SU-DHL-6 (cell line): ENCODE results near the gene CAMP.

Source experiments
- EZH2phosphoT487 ChIP-seq: fragments of 200-600 bp; sonication (generic), shearing (Covaris generic); conservative IDR thresholded peaks from 2 replicates; pipeline ENCODE4 v1.6.1; 2018; ENCODE audit warnings: mild to moderate bottlenecking, antibody characterized with exemption, low read length, moderate library complexity, mixed read lengths
- TF ChIP-seq, protein P1 (sequence below): fragments of 200-600 bp; sonication (generic); IDR thresholded peaks from one replicate; pipeline ENCODE4 v1.5.1; 2017; ENCODE audit warnings: antibody characterized with exemption, mild to moderate bottlenecking, low read length, moderate library complexity; ENCODE audit not compliant: insufficient read depth, poor library complexity, severe bottlenecking

DNA sequence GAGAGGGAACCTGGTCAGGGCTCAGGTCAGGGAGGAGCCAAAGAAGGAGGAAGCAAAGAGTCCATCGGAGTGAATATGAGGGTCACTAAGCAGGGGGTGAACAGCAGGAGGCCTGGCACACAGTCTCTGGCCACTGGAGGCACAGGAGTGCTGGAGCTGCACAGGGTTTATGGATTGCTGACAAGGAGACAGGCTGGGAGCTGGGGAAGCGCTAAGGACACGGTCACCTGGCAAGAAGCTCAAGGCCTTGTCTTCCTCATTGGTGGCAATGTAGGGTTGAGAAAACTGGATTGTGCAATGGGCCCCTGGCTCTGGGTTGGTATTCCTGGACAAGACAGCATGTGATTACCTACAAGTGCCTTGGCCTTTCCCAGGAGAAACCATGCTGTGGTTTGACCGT lies 5.8 kb upstream of the CAMP start:
- TF ChIP-seq, protein P1, sequence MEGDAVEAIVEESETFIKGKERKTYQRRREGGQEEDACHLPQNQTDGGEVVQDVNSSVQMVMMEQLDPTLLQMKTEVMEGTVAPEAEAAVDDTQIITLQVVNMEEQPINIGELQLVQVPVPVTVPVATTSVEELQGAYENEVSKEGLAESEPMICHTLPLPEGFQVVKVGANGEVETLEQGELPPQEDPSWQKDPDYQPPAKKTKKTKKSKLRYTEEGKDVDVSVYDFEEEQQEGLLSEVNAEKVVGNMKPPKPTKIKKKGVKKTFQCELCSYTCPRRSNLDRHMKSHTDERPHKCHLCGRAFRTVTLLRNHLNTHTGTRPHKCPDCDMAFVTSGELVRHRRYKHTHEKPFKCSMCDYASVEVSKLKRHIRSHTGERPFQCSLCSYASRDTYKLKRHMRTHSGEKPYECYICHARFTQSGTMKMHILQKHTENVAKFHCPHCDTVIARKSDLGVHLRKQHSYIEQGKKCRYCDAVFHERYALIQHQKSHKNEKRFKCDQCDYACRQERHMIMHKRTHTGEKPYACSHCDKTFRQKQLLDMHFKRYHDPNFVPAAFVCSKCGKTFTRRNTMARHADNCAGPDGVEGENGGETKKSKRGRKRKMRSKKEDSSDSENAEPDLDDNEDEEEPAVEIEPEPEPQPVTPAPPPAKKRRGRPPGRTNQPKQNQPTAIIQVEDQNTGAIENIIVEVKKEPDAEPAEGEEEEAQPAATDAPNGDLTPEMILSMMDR, result no peak
- TF ChIP-seq EZH2phosphoT487, result no peak
